ENCODE measurements around the gene ARF4.

The ARF4 gene

DNA sequence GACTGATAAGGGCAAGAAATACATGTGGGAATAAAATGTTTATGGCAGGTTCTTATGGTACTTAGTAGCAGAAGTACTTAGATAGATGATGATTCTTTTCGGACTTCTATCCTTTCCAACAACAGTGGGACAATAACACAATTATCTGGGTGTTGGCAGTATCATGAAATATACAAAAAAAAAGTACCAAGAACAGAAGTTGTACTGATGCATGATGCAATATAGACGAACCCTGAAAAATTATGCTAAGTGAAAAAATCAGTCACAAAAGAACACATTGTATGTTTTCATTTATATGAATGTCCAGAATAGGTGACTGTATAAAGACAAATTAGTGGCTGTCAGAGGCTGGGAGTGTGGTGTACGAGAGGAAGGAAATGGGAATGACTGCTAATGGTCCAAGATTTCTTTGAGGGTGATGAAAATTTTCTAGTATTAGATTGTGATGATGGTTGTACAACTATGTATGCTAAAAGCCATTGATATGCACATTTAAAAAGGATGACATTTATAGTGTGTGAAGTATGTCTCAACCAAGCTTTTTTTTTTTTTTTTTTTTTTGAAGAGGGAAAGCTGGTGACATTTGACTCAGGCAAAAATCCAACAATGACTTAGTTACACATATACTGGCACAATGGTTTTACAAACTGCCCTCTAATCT, 21.0 kb downstream of the ARF4 start:
- DNase-seq, result no peak

DNA sequence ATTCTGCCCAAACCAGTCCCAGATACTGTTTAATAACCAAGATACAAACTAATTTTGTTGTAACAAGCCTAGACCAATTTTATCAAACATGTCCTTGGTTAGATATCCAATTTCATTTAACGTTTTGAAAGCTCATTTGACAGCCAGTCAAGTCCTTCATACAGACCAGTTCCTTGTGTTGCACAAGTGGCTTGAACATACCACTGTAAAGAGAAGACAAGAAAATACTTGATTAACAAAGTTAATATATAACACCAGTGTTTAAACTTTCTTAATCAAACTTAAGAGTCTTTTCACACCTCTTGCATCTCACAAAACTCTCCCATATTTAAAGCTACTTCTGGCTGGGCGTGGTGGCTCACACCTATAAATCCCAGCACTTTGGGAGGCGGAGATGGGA, 25.0 kb downstream of the ARF4 start:
- no peak for DNase-seq

DNA sequence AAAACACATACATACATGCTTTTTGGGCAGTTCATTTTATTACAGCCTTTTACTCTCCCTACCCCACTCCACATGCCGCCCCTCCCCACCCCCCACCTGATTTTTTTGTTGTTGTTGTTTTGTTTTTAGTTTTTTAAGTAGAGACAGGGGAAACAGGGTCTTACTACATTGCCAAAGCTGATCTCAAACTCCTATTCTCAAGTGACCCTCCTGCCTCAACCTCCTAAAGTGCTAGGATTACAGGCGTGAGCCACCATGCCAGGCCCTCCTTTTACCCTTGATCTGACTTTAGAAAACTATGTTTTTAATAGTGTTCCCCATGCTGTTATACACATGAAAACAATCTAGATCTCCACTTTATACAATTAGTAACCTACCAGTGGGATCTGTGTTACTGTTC, 26.3 kb downstream of the ARF4 start:
- no peak for DNase-seq

DNA sequence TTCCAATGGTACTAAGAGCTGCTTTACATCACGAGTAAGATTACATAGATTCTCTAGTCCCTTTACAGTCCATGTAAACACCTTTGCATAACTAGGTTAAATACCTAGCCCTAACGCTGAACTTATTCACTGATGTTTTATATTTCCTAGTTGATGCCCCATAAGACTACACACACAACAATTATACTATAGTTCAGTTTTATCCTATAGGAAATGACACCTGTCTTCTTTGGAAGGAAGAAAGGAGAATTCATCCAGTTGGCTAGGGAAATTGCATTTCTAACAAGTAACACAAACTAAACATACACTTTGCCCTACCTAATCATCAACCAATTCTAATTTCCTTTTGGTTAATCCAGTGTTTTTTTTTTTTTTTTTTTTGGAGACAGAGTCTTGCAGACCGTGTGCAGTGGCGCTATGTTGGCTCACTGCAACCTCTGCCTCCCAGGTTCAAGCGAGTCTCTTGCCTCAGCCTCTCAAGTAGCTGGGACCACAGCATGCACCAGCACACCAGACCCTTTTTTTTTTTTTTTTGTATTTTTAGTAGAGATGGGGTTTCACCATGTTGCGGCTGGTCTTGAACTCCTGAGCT, 27.2 kb downstream of the ARF4 start:
- no peak for DNase-seq

DNA sequence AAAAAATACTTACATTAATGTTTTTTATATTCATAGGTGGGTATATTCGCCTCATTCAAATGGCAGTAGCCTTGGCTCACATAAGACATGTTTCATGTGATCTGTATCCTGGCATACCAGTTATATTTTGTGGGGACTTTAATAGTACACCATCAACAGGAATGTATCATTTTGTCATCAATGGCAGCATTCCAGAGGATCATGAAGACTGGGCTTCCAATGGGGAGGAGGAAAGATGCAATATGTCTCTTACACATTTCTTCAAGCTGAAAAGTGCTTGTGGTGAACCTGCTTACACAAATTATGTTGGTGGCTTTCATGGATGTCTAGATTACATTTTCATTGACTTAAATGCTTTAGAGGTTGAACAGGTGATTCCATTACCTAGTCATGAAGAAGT, 37.6 kb downstream of the ARF4 start:
- DNase-seq, result no peak

DNA sequence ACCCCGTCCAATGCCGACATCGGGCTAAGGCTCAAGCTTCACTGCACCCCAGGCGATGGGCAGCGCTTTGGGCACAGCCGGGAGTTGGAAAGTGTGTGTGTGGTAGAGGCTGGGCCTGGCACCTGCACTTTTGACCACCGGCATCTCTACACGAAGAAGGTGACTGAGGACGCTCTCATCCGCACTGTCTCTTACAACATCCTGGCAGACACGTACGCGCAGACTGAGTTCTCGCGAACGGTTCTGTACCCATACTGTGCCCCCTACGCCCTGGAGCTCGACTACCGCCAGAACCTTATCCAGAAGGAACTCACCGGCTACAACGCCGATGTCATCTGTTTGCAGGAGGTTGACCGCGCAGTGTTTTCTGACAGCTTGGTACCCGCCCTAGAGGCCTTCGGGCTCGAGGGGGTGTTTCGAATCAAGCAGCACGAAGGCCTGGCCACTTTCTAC, 40.0 kb downstream of the ARF4 start:
- peak; percentile 74 for DNase-seq

DNA sequence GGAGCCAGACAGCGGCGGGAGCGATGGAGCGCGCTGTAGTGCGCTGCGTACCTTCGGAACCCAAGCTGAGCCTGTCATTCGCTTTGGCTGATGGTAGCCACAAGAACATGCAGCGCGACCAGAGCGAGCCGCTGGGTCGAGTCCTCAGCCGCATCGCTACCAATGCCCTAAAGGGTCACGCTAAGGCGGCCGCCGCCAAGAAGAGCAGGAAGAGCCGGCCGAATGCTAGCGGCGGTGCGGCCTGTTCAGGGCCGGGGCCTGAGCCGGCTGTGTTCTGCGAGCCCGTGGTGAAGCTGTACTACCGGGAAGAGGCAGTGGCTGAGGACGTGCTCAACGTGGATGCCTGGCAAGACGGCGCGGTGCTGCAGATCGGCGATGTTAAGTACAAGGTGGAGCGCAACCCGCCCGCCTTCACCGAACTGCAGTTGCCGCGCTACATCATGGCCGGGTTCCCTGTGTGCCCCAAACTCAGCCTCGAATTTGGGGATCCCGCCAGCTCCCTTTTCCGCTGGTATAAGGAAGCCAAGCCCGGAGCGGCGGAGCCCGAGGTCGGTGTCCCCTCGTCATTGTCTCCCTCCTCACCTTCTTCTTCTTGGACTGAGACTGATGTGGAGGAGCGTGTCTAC, 40.6 kb downstream of the ARF4 start:
- DNase-seq, result no peak

DNA sequence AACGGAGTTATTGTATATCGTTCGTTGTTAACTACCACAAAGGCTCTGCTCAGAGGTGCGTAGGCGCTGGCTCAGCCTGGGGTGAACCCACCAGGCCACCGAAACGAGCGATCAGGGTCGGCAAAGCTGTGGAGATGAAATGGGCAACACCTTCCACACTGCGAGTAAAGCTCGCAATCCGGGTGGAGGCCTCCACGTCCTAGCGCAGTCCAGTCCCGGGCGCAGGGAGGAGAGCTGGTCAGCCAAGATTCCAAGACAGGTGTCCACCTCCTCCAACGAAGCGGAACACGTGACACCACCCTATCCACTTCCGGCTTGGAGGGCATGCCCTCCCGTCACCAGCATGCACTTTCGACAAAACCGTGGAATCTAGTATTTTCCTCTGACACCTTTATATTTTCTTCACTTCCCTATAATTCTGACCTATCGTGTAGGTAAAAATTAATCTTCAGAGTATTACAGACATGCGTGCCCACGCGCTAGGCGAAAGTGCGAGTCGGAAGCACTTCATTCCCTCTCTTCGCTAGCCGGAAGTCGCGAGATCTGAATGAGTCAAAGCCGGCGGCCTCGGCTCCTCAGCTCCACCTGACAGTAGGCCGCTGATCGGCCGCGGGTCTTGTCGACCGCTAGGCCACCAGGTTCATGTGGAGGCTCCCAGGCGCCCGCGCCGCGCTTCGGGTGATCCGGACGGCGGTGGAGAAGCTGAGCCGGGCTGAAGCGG, 41.2 kb downstream of the ARF4 start, which contains the start of gene PDE12:
Gene PDE12 (plus strand): TSS at position 537 of the 721 bp plus-strand sequence. CDS start 106 bp downstream, at position 643.
- peak; percentile 95 for DNase-seq

DNA sequence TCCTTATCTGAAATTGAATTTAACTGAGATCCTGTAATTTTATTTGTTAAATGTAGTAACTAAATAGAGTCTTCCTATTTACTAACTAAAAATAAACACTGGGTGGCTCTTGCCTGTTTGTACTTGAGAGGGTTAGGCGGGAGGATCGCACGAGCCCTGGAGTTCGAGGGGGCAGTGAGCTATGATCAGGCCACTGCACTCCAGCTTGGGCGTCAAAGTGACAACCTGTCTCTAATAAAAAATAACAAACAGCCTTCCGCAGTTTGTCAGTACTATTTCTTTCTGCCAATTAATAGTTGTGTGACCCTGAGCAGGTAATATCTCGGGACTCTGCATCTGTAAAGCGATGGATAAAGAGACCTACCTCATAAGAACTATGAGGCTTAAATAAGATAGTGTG, 41.8 kb downstream of the ARF4 start:
- DNase-seq, result peak; percentile 59

DNA sequence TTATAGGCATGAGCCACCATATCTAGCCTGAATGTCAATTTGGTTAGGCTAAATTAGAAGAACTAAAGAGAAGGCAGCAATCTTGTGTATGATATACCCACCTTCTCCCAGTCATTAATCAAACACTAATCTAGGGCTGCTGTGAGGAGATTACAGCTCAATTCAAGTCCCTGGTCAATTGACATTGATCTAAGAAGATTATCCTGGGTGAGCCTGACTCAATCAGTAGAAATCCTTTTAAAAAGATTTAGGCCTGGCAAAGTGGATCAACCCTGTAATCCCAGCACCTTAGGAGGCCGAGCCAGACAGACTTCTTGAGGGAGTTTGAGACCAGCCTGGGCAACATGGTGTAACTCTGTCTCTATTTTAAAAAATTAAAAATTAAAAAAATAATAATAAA, 50.5 kb downstream of the ARF4 start:
- DNase-seq, result no peak

DNA sequence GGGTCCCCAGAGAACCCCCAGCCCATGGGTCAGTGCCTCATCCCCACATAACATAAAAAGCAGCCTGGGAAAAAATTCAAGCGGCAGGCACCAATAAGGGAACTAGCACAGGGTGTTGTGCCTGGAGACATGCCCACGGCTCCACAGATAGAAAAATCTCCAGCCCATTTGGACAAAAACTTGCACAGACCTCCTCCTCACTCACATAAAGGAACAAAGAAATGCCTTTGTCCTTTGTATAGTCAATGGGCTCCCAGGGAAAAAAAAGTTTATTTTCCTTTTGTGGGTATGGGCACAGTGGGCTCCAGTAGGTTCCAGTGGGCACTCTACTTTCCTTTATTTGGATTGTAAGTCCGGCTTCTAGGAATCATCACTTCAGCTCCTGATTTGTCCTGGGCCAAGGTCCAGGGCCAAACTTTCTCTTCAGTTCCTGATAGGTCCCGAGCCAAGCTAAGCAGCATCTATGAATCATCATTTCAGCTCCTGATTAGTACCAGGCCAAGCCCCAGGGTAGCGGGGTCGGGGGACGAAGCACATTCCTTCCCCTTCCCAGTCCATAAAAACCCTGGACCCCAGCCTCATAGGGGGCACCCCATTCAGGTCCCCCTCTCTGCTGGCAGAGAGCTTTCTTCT, 51.4 kb downstream of the ARF4 start:
- no peak for DNase-seq

DNA sequence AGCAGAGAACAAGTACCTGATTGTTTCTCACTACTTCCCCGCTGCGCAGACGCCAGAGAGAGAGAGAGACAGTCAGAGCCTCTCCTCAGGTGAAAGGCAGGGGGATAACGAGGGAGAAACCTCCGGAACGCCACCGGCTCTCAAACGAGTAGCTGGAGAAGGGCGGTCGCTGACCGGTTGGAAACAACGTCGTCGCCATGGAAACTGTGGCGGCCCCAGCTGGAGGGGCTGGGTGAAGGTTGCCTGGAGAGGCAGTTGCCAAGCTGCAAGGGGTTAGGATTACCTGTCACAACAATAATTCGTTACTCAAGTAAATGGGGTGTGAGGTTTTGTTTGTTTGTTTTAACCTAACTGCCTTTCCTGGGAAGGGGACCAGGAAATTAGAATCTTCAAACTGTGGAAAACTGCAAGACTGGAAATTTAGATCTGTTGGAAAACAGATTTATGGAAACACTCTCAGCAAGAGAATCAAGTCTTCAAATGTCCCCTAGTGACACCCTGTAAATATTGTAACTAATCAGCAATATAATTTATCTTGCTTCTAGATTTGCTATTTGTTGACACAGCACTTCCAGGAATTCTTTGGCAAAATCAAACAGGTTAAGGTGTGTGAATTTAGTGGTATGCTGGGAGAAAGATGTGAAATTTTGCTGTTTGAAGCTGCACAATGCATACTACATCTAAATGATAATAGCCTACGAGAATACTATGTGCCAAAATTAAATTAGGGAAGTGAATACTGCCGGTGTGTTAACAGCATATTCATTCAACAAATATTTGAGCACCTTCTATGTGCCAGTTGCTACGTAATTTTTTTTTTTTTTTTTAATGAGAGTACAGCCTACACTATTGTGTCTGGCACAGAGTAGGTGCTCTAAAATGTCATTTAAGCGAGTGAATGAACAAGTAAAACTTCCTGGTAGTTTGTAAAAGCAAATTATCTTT, 52.7 kb downstream of the ARF4 start, which contains the start of gene DNAH12:
Gene DNAH12 (minus strand): TSS at position 164 of the 945 bp plus-strand sequence. CDS start 1,474 bp downstream, outside the sequence.
- DNase-seq, result no peak

DNA sequence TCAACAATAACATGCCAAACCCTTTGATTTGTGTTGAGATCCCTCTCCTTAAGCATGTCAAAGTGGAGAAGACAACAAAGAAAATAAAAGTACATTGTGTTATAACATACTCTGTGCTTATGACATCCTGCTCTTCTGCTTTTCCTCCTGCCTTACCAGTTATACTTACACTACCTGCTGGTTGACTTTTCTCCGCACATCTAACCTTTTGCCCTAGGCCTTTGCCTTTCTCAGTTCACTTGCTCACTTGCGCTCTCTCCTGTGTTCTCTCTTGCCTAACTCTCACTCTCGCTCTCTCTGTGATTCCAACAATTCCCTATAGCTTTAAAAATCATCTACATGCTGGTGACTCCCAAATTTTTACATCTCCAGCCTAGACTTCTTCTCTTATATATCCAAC, 58.7 kb downstream of the ARF4 start:
- DNase-seq, result no peak

DNA sequence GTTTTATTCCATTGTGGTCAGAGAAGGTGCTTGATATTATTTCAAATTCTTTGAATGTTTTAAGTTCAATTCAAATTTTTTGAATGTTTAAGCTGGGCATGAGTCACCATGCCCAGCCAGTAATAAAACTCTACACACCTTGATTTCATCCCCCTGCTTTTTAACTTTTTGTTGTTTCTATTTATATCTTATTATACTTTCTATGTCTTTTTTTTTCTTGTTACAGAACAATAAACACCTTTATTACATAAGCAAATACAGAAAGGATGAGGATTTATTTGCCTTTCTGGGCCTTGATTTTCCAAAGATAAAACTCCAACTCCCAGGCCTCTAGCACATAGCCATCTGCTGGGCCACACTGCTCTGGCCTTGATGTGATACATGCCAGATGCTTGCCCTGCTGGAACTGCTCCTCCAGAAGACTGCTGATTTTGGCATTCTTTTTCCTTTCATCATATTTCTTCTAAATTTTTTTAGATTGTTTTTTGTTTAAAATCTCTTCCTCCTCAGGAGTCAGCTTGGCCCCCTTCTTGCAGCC, 67.0 kb downstream of the ARF4 start:
- DNase-seq, result no peak

Measured in activated CD8-positive, alpha-beta memory T cell treated with anti-CD3 and anti-CD28 coated beads for 24 hours (primary cell).